GM19240 (cell line): ENCODE measurements around the gene RDX.

Source experiments
- DNase-seq: peaks from one replicate; pipeline ENCODE4 v3.0.0; 2011; ENCODE audit warnings: low spot score; ENCODE audit not compliant: insufficient read length

Gene RDX

DNA sequence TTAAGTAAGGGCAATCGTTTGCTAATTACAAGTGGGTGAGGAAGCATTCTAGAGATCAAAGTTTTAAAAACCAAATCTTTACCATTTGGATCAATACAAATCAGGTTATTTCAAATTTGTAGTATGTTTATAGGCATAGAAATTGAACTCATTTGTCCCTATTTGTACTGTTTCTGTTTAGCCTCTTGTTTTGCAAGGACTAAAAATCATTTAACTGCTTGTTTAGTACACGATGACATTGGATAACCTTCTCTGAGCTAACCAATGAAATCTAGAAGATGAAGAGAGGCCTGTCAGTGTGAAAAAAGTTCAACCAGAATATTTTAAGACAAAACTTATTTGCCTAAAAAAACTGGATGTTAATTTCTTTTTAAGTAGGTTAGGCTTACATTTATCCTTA, 163.3 kb downstream of the RDX start:
- no peak for DNase-seq

DNA sequence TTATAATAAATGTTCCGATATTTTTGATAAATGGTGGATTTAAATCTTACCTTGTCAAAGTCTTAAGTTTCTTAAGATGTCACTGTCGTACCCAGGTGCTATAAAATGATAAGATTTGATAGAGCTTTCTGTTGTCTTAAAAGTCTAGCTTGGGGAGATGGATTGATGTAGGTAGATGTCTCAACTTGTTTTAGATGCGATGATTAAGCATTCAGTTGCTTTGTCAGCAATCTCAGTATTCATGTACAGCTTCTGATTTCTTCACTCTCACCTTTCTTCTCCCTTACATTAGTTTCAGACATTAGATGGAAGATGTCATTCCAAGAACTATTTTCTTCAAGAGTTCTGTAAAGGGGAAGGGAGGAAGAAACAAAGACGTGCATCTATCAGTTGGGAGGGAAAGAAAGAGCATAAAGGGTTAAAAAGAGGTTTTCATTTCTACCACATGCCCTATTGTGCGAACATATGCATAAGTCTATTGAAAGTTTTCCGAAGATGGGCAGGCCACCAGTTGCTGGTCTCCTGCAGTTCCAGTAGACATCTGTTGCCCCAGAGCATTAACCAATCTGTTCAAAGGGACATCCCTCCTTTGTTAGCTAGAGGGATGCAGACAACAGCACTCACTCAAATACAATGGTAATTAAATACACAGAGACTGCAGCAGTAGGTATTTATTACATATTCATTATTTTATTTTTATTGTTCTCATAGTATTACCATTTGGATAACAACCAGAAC, 164.9 kb downstream of the RDX start:
- DNase-seq, result no peak

DNA sequence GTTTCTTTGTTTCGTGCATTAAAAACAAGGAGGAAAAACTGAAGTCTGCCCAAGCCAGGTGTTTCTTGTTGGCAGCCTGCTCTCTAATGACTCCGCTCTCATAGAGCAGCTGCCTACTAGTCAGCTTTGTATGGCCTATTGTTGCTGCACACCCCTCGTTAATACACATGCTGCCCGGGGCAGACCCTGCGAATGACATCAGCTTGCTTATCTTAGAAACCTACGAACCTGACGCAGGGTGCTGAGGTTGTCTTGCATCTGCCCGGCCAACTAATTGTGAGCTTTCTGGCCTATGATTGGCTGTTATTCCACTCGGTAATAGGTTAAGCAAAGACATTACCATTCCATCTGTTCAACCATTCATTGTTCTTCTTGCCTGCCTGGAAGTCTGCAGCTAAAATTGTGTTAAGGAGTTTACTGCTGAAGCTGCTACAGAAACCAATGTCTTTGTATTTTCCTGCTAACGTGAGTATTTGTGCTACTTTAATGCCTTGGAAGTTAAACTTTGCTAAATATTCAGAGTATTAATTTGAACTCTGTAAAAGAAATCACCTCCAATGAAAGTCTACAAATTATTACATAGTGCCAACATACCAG, 165.7 kb downstream of the RDX start:
- no peak for DNase-seq

DNA sequence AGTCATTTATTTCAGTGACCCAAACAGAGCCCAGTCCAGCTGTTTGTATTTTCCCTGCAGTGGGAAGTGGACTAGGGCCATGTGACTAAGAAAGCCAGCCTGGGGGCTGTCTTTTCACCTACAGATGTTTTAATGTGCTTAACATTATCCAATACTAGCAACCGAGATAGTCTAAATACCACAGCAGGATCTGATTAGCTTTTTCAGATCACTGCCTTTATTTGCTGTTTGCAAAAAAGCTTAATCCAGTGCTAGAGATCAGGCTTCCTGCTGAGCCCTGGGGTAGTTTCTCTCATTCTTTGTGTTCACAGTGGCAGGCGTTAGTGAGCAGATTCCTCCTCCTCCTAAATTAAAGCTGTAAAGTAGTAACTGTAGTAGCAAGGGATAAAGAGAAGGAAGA, 168.3 kb downstream of the RDX start:
- DNase-seq, result no peak

DNA sequence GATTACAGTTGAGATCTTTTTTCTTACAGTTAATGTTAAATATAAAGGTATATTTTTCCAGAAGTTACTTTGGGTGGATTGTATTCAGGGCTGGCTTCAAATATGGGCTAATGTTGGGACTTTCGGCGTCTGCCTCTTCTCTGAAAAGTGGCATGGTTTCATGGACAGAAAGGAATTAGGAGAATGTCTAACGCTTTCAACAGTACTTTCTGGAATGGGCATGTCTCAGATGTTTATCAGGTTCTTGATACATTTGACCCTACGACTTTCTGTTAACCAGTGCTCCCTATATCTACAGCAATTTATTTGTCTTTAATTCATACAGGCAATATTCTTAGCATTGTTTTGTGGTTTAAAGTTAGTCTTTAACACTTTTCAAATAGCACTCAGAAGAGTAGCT, 169.5 kb downstream of the RDX start:
- DNase-seq, result no peak

DNA sequence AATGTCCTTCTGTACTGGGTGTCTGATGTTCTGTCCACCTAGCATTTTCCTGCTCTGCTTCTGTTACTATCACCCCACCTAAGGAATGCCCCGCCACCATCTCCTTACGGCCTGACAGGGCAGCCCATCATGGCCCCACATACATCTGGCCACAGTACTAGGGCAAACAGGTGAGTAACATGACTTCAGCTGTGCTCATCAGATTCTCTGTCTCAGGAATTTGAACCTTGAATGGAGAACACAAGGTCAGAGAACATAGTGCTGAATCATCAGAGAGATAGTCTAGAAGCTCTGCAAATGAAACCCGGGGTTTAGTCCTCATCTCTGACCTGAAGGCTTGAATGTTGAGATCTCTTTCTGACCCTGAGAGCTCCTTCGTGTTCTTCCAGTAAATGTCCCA, 170.8 kb downstream of the RDX start:
- DNase-seq, result no peak
